Activated CD8-positive, alpha-beta memory T cell treated with anti-CD3 and anti-CD28 coated beads, Interleukin-2, amount 50 U/mL, for 24 hours (primary cell): Measurements from ENCODE around the gene CYP4F22.
"Not testable (repeated sequence)": the region's sequence is repeated elsewhere in the genome, so short reads cannot be mapped to it uniquely, and the experiment has no call there.

Source experiments
- DNase-seq: peaks from one replicate; pipeline ENCODE4 v3.0.0-alpha.2; 2020; ENCODE audit errors: extremely low read depth

The CYP4F22 gene

DNA sequence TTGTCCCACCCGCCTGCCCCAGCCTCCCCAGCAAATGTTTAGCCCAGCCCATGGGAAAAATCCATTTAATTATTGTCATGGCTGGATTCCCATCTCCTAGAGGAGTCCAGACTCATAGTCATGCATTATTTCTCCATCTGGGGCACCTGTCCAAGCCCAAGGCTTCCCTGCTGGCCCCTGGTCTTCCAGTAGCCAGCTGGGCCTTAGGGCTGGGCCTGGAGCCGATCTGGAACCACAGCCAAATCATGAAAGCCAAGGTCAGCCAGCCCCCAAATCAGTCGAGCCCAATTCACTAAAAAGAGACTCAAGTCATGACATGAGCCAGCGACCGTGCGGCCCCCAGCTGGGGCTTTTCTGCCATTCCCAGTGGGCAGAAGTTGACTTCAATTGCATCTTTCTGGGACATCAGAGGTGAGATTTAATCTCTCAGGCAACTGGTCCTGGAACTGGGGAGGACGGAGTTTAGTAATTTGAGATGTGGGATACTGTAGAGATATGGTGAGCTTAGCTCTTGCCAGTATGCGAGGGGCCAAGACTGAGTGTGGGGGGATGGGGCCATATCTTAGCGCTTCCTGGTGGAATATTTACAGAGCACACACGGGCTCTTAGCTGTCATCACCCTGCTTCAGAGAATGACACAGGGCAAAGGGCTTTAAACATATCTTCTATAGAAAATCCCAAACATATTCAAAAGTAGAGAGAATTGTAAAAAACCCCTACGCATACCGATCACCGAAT lies 19.7 kb upstream of the CYP4F22 start:
- DNase-seq = no peak

DNA sequence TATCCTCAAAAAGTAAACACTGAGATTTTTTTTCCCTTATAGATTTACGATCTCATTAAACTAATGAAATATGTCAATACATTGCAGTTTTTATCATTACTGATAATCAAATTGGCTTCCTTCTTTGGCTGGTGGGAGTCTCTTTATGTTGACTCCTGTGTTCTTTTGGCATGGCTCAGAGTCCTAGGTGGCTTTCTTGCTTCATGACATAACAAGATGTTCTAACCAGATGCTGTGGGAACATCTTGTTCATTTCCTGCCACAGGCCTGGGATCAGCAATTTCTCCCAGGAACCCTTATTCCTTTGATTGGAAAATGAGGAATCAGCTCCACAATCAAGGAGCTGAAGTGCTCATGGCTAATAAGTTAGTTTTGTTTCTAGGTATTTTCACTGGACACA lies 13.2 kb upstream of the CYP4F22 start:
- DNase-seq = no peak

DNA sequence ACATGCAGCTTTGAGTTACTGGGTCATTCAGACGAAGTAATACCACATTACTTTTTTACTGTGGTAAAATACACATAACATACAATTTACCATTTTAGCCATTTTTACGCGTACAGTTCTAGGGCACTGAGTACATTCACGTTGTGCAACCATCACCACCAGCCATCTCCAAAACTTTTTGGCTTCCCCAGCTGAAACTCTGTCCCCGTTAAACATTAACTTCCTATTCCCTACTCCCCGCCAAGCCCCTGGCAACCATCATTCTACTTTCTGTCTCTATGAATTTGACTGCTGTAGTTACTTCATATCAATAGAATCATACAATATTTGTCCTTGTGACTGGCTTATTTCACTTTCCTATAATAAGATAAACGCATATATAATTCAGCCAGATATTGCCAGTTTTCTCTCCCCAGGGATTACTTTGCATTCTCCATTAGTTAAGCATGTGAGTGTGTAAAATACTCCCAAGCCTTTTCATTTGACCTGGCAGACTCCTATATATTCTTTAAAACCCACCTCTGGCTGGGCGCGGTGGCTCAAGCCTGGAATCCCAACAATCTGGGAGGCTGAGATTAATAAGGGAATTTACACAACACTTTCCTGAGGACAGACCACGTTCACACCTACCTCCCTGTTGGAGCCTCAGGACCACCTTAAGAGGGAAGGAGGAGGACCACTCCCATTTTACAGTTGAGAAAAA lies 10.0 kb upstream of the CYP4F22 start:
- no peak for DNase-seq

DNA sequence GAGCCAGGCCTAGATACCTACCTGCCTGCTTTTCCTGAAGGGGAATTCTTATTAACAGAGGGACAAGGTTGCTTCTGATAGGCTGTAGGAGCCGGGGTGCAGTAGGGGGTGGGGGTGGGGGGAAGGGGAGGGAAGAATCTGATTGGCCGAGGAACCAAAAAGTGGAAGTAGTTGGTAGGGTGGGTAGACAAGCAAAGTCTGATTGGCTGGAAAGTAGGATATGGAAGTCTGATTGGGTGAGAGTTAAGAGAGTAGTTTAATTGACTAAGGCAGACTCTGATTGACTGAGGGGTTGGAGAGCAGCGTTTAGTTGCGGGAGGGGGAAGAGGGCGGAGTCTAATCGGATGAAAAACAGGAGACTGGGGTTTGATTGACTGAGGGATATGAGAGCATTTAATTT lies 9.4 kb upstream of the CYP4F22 start:
- no peak for DNase-seq

DNA sequence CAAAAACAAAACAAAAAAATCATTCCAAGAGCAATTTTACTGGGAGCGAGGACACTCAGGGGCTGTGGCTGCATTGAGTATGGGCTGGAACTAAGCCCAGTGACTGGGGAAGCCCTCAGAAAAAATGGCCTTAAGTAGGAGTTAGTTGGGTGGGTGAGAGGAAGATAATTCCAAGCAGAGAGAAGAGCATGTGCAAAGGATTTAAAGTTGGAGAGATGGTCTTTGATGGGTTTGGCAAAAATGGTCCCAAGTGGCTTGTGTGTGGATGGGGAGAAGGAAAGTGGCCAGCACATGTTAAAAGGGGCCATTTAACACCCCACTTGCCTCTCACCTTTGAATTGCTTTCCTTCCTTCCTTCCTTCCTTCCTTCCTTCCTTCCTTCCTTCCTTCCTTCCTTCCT lies 6.7 kb upstream of the CYP4F22 start:
- DNase-seq = no peak

DNA sequence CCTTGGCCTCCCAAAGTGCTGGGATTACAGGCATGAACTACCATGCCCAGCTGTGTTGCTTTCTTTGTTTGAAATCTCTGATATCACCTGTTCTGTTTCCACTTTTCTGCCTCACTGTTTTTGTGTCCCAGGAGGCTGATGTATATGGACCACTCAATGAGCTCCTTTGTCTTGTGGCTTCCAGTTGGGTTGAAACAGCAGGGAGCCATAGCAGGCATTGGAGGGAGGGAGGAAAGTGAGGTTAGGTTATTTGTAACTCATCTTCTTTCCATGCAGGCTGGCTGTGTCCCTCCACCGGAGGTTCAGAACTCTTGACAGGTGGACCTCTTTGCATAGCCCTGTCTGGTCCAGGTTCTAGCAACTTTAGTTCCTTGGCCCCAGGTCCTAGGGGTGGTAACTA lies 6.1 kb upstream of the CYP4F22 start:
- DNase-seq = no peak

DNA sequence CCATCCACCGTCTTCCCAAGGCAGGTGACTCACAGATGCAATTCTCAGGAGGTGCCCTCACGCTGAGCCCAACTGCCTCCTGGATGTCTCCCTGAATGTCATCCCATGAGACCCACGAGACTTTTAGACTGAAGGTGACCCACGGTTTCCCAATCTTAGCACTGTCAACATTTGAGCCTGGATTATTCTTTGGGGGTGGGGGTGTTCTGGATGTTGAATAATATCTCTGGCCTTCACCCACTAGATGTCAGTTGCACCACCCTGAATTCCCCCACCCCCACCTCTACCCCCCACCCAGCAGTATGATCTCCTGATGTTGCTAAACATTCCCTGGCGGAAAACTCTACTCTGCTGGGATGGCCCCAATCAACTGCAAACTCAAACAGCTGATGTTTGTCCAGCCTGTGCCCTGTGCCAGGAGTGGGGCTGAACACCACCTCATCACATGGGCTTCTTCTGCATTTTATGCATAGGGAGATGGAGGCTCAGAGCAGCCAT lies 2.2 kb upstream of the CYP4F22 start:
- DNase-seq = no peak

DNA sequence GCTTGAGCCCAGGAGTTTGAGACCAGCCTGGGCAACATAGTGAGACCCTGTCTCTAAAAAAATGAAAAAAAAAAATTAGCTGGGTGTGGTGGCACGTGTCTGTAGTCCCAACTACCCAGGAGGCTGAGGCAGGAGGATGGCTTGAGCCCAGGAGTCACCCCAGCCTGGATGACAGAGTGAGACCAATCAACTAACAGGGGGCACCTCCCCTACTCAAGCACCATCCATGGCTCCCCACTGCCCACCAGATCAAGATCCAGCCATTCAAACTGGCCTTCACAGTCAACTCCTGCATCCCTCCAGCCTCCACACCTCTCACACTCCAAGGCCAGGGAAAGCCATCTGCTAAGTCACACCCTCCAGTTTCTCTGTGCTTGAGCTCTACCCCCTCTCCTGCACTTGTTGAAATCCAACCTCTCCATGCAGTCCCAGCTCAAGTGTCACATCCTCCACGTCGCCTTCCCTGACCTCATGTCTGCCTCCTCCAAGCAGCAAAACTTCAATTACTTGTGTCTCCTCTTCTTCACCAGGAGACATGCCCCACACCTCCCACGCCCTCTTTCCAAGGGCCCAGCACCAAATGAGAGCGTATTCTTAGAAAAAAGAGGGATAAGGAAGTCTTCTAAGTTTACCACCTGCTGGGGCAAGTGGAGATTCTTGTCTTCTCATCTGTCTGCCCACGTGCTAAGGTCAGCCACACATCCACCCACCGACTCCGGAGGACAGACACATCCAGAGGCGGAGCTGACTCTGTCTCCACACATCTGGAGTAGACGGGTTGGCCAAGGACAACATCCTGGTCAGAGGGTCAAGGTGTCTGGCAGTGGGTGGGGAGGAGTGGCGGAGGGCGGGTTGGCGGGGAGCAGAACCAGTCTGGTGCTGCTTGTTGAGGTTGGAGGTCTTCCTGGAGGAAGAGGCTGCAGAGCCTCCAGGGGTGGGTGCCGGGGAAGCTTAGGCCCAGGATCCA lies 974 bp upstream of the CYP4F22 start:
- DNase-seq = no peak

DNA sequence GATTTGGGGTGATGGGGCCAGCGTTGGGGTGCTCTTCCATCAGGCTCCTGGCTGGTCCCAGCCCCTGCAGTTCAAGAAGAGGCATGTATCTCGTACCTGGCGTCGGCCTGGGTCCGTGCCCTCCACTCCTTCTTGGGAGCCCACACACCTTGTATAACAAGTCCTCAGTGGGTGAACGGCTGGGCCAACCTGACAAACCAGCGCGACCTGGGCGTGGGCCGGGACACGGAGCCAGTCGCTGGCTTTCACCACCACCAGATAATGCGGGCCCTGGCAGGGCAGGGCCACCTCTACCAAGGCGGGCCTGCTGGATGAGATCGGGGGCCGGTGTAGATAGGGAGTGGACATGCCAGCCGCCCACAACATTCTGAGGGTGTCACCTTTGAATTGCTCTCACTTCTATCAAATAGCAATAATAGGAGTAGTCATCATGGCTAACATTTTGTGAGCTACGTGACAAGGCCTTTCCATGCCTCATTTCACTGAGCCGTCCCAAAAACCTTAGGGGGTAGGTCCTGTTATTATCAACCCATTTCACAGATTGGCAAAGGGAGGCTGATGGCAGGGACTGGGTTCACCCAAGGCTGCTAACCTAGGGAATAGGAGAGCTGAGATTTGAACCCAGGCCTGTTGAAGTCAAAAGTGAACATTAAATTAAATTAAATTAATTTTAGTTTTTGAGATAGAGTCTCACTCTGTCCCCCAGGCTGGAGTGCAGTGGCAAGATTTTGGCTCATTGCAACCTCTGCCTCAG lies 3.5 kb downstream of the CYP4F22 start:
- DNase-seq = no peak

DNA sequence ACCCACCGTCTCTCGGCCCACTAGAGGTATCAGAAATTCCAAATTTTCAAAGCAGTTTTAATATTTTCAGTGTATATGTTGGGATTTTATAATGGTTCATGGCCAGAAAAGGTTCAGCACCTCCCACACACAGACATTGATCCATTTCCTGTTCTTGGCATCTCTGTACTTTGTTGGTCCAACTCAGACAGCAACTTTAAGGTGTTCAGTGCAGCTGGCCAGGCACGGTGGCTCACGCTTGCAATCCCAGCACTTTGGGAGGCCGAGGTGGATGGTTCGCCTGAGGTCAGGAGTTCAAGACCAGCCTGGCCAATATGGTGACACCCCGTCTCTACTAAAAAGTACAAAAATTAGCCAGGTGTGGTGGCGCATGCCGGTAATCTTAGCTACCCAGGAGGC lies 6.9 kb downstream of the CYP4F22 start:
- DNase-seq = not testable (repeated sequence)

DNA sequence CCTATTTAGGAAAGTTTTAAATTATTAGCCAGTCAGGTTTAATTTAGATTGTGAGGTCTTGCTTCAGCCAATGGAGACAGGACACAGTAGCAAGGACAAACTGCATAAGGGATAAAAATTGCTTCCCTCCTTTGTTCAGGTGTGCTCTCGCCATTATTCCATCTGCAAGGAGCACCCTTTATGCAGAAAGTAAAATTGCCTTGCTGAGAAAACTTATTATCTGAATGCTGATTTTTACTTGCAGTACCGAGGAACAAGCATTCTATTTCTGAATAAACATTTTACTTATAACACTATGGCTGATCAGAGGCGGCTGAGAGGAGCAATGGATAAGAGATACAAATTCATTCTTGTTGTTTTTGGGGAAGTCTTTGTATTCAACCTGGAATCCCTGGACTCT lies 8.0 kb downstream of the CYP4F22 start:
- DNase-seq = no peak

DNA sequence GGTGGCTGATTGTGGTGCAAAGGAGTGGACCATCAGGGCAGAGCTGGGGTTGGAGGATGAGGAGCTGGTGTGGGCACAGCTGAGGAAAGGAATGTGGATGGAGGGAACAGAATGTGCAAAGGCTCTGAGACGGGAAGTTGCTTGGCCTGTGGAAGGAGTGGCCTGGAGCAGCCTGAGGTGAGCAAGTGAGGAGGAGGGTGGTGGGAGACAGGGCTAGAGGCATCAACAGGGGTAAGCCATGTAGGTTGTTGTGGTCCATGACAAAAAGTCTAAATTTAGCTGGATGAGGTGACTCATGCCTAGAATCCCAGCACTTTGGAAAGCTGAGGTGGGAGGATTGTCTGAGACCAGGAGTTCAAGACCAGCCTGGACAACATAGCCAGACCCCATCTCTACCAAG lies 9.5 kb downstream of the CYP4F22 start:
- no peak for DNase-seq

DNA sequence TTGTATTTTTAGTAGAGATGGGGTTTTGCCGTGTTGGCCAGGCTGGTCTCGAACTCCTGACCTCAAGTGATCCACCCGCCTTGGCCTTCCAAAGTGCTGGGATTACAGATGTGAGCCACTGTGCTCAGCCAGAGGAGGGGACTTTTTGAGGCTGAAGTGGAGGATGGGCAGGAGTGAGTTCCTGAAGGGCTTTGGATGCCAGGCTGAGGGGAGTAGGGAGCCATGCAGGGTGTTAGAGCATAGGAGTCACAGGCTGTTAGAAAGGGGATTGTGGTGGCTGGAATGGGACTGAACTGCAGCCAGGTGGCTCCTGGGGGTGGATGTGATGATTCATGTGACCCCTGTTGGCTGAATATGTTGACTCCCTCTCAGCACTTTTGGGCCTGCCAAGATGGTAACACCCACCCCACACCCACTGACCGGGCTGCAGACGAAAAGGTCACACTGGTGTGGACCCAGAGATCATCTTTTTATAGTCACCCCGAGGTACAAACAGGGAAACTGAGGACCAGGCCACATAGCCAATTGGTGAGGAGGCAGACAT lies 11.2 kb downstream of the CYP4F22 start:
- DNase-seq = no peak

DNA sequence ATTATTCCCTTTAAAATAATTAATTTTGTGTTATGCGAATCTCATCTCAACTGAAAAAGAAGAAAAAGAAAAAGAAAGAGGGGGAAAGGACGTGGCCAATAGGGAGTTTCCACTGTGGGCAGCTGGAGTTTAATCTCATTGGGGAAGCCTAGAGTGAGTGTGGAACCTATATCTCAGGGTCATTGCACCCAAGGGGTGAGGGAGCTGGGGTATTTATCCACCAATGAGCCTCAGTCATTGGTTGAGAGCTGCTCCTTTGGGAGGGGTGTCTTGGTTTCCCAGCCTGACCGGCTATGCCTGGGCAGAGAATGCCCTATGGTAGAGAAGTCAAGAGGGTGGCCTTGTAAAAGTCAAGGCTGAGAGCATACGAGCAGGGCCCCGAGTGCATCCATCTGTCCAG lies 16.5 kb downstream of the CYP4F22 start:
- no peak for DNase-seq

DNA sequence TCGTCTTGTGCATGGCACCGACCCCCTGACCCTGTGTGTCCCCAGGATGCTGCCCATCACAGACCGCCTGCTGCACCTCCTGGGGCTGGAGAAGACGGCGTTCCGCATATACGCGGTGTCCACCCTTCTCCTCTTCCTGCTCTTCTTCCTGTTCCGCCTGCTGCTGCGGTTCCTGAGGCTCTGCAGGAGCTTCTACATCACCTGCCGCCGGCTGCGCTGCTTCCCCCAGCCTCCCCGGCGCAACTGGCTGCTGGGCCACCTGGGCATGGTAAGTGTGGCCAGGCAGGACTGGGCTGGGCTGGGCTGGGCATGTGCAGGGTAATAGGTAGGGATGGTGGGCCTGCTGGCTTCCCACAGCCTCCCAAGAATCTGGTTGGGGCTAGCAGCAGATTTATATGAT lies 17.0 kb downstream of the CYP4F22 start:
- no peak for DNase-seq

DNA sequence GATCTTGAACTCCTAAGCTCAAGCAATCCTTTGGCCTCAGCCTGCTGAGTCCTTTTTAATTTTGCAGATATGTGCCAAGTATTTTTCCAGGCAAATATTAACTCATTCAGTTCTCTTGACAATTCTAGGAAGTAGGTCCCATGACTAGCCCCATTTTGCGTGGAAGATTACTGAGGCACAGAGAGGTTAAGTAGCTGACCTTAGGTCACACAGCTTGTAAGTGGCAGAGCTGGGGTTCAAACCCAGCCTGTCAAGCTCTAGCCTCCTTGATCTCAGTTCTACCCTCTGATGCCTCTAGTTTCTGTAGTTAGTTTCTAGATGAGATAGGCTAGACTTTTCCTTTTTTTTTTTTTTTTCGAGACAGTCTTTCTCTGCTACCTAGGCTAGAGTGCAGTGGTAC lies 18.1 kb downstream of the CYP4F22 start:
- no peak for DNase-seq

DNA sequence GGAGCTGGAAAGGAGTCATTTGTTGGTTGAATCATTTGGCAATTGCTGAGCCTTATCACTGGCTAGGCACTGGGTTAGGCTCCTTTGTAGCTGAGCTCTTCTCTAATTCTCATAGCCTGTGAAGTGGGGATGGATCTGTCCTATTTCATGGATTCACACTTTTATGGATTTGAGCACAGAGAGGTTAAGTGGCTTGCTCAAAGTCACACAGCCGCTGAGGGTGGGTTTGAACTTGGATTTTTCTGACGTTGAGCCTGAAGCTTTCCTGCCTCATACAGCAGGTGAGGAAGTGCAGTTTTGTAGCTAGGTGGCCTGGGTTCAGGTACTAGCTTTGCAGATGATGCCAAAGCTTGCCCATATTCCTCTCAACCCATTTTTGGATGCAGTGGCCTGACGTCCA lies 19.4 kb downstream of the CYP4F22 start:
- no peak for DNase-seq

DNA sequence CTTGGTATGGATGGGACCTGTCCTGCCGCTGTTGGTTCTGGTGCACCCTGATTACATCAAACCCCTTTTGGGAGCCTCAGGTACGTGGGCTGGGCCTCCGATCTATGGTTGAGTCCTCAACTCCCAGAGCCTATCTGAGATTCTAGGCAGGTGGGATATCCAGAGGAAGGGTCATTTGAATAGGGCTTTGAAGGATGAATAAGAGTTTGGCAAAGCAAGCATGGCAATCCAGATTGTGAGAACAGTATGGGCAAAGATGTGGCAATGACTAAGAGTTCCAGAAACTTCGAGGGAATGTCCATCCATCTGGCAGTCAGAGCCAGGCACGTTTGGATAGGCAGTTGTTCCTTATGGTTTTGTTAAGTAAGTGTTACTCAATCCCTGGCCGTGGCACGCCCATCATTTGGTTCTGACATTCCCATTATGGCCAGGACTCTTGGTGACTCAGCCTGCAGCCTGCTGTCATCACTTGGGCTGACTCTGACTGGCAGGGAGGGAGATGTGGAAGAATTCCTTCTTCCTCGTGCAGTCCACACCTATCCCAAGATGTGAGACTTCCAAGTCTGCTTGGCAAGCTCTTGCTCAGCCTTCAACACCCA lies 21.5 kb downstream of the CYP4F22 start:
- DNase-seq = no peak

DNA sequence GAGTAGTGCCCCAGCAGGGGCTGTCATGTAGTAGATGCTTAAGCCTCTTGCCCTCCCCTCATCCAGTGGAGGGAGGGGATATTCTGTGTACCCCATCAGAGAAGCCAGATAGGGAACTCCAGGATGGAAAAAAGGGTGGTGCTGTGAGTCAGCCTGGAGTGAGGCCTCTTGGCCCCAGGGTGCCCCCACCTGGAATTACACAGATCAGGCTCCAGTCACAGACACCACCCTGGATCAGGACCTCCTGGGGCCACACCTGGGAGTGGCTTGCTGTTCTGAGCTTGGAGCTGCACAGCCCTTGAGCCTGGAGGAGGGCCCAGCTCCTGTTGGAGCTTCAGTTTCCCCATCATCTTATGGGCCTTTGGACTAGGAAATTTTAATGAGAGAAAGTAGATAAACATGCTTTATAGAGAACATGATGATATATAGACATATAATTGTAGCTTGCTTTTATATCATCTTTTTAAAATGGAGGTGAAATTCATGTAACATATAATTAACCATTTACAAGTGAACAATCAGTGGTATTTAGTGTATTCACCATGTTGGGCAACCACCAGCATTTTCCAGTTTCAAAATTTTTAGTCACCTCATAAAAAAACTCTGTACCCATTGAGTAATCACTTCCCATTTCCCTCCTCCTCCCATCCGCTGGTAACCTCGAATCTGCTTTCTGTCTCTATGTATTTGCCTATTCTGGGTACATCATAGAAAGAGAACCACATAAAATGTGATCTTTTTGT lies 24.6 kb downstream of the CYP4F22 start:
- no peak for DNase-seq

DNA sequence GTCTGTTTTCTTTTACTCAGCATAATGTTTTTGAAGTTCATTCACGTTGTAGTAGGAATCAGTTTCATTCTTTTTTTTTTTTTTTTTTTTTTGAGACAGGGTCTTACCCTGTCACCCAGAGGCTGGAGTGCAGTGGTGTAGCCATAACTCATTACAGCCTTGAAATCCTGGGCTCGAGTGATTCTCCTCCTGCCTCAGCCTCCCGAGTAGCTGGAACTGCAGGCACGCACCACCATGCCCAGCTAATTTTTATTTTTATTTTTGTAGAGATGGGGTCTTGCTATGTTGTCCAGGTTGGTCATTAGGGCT lies 25.2 kb downstream of the CYP4F22 start:
- not testable (repeated sequence) for DNase-seq
